CD4-positive, alpha-beta T cell (primary cell): Measurements from ENCODE around the gene DUSP11. TPM values are rescaled to one million over a fixed set of nuclear protein-coding genes. Genes with fewer than 3 reads are reported as not detected.

Experiments used
- ATAC-seq: fragments of 200-7000 bp; cut with Tn5 transposase; one replicate; pipeline ENCODE4 v1.10.0; 2022; ENCODE audit warnings: mild to moderate bottlenecking; ENCODE audit not compliant: poor library complexity
- CTCF ChIA-PET: fragments of 350-600 bp; sonication (Branson Sonifier 250); formaldehyde crosslinking; loops from one replicate; lab custom pipeline; 2021; ENCODE audit warnings: antibody characterized with exemption, inconsistent platforms; lab: Charles Lee
- POLR2A ChIA-PET: fragments of 350-600 bp; sonication (Branson Sonifier 250); formaldehyde crosslinking; loops from one replicate; lab custom pipeline; 2021; ENCODE audit warnings: antibody characterized with exemption, inconsistent platforms; lab: Charles Lee
- DNase-seq, 14 experiments: peaks; one replicate each; pipeline ENCODE4 v3.0.0-alpha.2; 2013 to 2020; ENCODE audit warnings: mixed read lengths in 2 of 14
- H3K27ac ChIP-seq, 2 donors: one replicate each; pipeline versions ENCODE4 v1.5.1 to v1.7.0; 2013; ENCODE audit warnings: low read length in 2 of 2, low read depth in 1 of 2, mild to moderate bottlenecking in 1 of 2
- H3K27me3 ChIP-seq, 2 experiments: 1 replicate in 1 of 2; 2 replicates in 1 of 2; pipeline versions ENCODE4 v1.6.1 to v1.7.0; 2013; ENCODE audit warnings: low read length in 2 of 2, control low read depth in 1 of 2, mild to moderate bottlenecking in 1 of 2, moderate library complexity in 1 of 2; ENCODE audit not compliant: insufficient read depth in 2 of 2, control insufficient read depth in 1 of 2
- H3K36me3 ChIP-seq: one replicate; pipeline ENCODE4 v1.6.1; 2013; ENCODE audit warnings: low read length, control low read depth; ENCODE audit not compliant: insufficient read depth
- H3K4me1 ChIP-seq: one replicate; pipeline ENCODE4 v1.6.1; 2013; ENCODE audit warnings: low read length, control low read depth; ENCODE audit not compliant: insufficient read depth
- H3K4me3 ChIP-seq: one replicate; pipeline ENCODE4 v1.5.1; 2013; ENCODE audit warnings: mild to moderate bottlenecking, low read length, moderate library complexity
- H3K9me3 ChIP-seq, 2 experiments: 1 replicate in 1 of 2; 2 replicates in 1 of 2; pipeline versions ENCODE4 v1.6.1 to v1.7.0; 2013; ENCODE audit warnings: low read length in 2 of 2, mild to moderate bottlenecking in 2 of 2, control low read depth in 1 of 2, moderate library complexity in 1 of 2; ENCODE audit not compliant: control insufficient read depth in 1 of 2, insufficient read depth in 1 of 2
- H3K27ac Mint-ChIP-seq: one replicate; pipeline ENCODE4 v1.8.0; 2020; ENCODE audit warnings: mixed read lengths
- H3K27me3 Mint-ChIP-seq: one replicate; pipeline ENCODE4 v1.8.0; 2021; ENCODE audit warnings: mixed read lengths
- H3K36me3 Mint-ChIP-seq: one replicate; pipeline ENCODE4 v1.8.0; 2021; ENCODE audit warnings: low read depth, mixed read lengths
- H3K4me1 Mint-ChIP-seq: one replicate; pipeline ENCODE4 v1.8.0; 2021; ENCODE audit warnings: low read depth, mixed read lengths
- H3K4me3 Mint-ChIP-seq: one replicate; pipeline ENCODE4 v1.8.0; 2020; ENCODE audit warnings: mild to moderate bottlenecking, mixed read lengths
- H3K9me3 Mint-ChIP-seq: one replicate; pipeline ENCODE4 v1.8.0; 2020; ENCODE audit warnings: mixed read lengths
- CTCF ChIP-seq: fragments of 200-600 bp; IDR thresholded peaks from one replicate; pipeline ENCODE4 v1.8.0; 2022; ENCODE audit warnings: antibody characterized with exemption, mild to moderate bottlenecking
- intact Hi-C, 2 experiments: fragments of 100-400 bp; cut with DNase I in 1 of 2; cut with micrococcal nuclease in 1 of 2; formaldehyde crosslinking; loops; one replicate each; pipeline versions ENCODE4 v1.15.1 to v1.9.0; 2023 to 2025; cut with DNase I, micrococcal nuclease
- total RNA-seq, 174 experiments: library from RNA in 2 of 174; stranded (reverse) in 2 of 174; gene quantifications; one replicate each; pipeline ENCODE4 v1.2.3 and lab custom pipeline; 2021 to 2026

Gene DUSP11
- total RNA-seq, 2 experiments from 2014 or later, result 57.1 to 61.5 TPM

- H3K27me3 Mint-ChIP-seq, result peaks cover 18% of the 10 kb centered on the region
- CTCF ChIA-PET, result no interaction called here
- H3K36me3 Mint-ChIP-seq, result peaks cover 4% of the 10 kb centered on the region
- intact Hi-C loops, result no loop called here
- peaks cover 6% of the 10 kb centered on the region for H3K9me3 Mint-ChIP-seq
- Histone ChIP-seq H3K36me3 (no peaks in the 10 kb centered on the region), H3K9me3 (peaks cover 0 to 4% of the 10 kb centered on the region in 2 experiments), H3K4me3 (no peak overlapping the region), H3K27ac (no peak overlapping the region), H3K27me3 (no peaks in the 10 kb centered on the region), H3K4me1 (no peaks in the 10 kb centered on the region)
- ATAC-seq, result no peak
- H3K27ac Mint-ChIP-seq, result no peak overlapping the region
- H3K4me3 Mint-ChIP-seq, result no peak overlapping the region
- peak in 1 of 14 experiments; percentile 20 for DNase-seq
- POLR2A ChIA-PET, result no interaction called here
- no peak for TF ChIP-seq CTCF
- H3K4me1 Mint-ChIP-seq, result no peaks in the 10 kb centered on the region
Observed at GRCh38 chr2:73716543-73717250, 63.2 kb downstream of the DUSP11 start.

GRCh38 chr2:73714091-73714490, 65.8 kb downstream of the DUSP11 start:
- ATAC-seq, result no peak
- Histone ChIP-seq H3K4me3 (no peak overlapping the region), H3K9me3 (peaks cover 3 to 4% of the 10 kb centered on the region in 2 experiments), H3K27ac (no peak overlapping the region), H3K36me3 (no peaks in the 10 kb centered on the region), H3K4me1 (no peaks in the 10 kb centered on the region), H3K27me3 (no peaks in the 10 kb centered on the region)
- Mint-ChIP-seq H3K4me1 (no peaks in the 10 kb centered on the region), H3K27me3 (peaks cover 31% of the 10 kb centered on the region), H3K9me3 (peaks cover 6% of the 10 kb centered on the region), H3K4me3 (no peak overlapping the region), H3K27ac (no peak overlapping the region), H3K36me3 (peaks cover 4% of the 10 kb centered on the region)
- intact Hi-C loops, result no loop called here
- POLR2A ChIA-PET, result no interaction called here
- no peak for DNase-seq
- CTCF ChIA-PET, result no interaction called here
- TF ChIP-seq CTCF, result no peak

Other genes with a start within 250 kb of the DUSP11 start
- gene NAT8, start 137.7 kb downstream of the DUSP11 start, total RNA-seq, result not detected
- gene TPRKB, start 42.8 kb downstream of the DUSP11 start, total RNA-seq, result 10 to 100 TPM; 16.1 to 18.2 TPM
- gene C2orf78, start 4.1 kb upstream of the DUSP11 start, total RNA-seq, result not detected
- gene STAMBP, start 48.9 kb upstream of the DUSP11 start, total RNA-seq, result 10 to 100 TPM; 11.3 to 13.8 TPM
- gene ACTG2, start 112.9 kb upstream of the DUSP11 start, total RNA-seq, result not detected
- 10 to 100 TPM; 30.5 to 32.0 TPM for gene DGUOK, start 146.8 kb upstream of the DUSP11 start, total RNA-seq
- gene TET3, start 204.8 kb upstream of the DUSP11 start, total RNA-seq, result 10 to 100 TPM; 22.2 to 24.1 TPM